ENCODE data around the gene SDCBP2. TPM values are rescaled to one million over a fixed set of nuclear protein-coding genes. Genes with fewer than 3 reads are reported as not detected.

Gene SDCBP2
- total RNA-seq, 1 donor from 2014 or later: 2.4 TPM

DNA sequence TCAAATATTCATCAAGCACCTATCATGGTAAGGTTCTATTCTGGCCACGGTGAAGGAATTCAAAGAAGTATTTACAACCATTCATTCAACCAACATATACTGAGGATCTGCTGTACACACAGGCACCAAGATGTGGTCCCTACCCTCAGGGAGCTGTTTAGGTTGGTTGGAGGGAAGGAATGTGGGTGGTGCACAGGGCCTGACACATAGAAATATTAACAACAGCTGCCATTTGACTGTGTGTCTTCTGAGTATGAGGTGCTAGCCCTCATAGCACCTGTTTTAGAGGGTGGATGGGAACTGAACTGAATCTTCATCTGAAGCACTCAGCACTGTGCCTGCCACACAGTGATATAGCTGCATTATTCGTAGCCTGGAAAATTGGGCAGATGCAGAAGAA is 55.6 kb downstream of the SDCBP2 start:
- Mint-ChIP-seq H3K36me3 (ENCODE audit: low read depth) (no peaks in the 10 kb centered on the region), H3K4me1 (no peaks in the 10 kb centered on the region), H3K9me3 (no peaks in the 10 kb centered on the region), H3K27ac (ENCODE audit: unreplicated experiment) (no peak overlapping the region), H3K4me3 (no peak overlapping the region), H3K27me3 (ENCODE audit: low read depth) (no peaks in the 10 kb centered on the region)
- no peak for DNase-seq (ENCODE audit: low read depth, low spot score)
- TF ChIP-seq, protein P1, sequence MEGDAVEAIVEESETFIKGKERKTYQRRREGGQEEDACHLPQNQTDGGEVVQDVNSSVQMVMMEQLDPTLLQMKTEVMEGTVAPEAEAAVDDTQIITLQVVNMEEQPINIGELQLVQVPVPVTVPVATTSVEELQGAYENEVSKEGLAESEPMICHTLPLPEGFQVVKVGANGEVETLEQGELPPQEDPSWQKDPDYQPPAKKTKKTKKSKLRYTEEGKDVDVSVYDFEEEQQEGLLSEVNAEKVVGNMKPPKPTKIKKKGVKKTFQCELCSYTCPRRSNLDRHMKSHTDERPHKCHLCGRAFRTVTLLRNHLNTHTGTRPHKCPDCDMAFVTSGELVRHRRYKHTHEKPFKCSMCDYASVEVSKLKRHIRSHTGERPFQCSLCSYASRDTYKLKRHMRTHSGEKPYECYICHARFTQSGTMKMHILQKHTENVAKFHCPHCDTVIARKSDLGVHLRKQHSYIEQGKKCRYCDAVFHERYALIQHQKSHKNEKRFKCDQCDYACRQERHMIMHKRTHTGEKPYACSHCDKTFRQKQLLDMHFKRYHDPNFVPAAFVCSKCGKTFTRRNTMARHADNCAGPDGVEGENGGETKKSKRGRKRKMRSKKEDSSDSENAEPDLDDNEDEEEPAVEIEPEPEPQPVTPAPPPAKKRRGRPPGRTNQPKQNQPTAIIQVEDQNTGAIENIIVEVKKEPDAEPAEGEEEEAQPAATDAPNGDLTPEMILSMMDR (conservative IDR thresholded peaks at IDR 0.05): no peak

GRCh38 chr20:1272368-1273100 is 56.4 kb downstream of the SDCBP2 start:
- Mint-ChIP-seq H3K9me3 (no peaks in the 10 kb centered on the region), H3K27me3 (ENCODE audit: low read depth) (no peaks in the 10 kb centered on the region), H3K4me3 (no peak overlapping the region), H3K27ac (ENCODE audit: unreplicated experiment) (peak overlapping the region; percentile 23), H3K36me3 (ENCODE audit: low read depth) (no peaks in the 10 kb centered on the region), H3K4me1 (no peaks in the 10 kb centered on the region)
- TF ChIP-seq, protein P1 (conservative IDR thresholded peaks at IDR 0.05): no peak
- DNase-seq (ENCODE audit: low read depth, low spot score): no peak

- H3K4me1 Mint-ChIP-seq: peaks cover 16% of the 10 kb centered on the region
- no peak overlapping the region for H3K4me3 Mint-ChIP-seq
- H3K9me3 Mint-ChIP-seq: no peaks in the 10 kb centered on the region
- TF ChIP-seq, protein P1 (conservative IDR thresholded peaks at IDR 0.05): no peak
- H3K27me3 Mint-ChIP-seq (ENCODE audit: low read depth): peaks cover 6% of the 10 kb centered on the region
- no peak overlapping the region for H3K27ac Mint-ChIP-seq (ENCODE audit: unreplicated experiment)
- no peaks in the 10 kb centered on the region for H3K36me3 Mint-ChIP-seq (ENCODE audit: low read depth)
- DNase-seq (ENCODE audit: low read depth, low spot score): no peak
These were observed 59.1 kb downstream of the SDCBP2 start for GRCh38 chr20:1269850-1270249.

DNA sequence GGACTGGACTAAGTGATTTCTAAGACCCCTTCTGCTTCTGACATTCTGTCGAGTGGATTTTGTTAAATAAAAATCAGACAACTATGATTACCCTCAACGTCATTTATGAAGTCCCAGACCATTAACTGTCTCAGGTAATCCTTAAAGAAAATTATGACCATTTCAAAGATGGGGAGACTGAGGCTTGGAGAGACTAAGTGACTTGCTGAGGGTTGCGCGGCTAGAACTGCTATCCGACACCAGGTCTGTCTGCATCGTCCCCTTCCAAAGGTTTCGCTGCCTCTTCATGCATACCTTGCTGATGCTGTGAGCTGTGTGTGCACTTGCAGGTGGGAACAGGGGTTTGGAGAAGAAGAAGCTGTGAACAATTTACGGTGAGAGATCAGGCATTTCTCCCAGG is 59.7 kb downstream of the SDCBP2 start:
- TF ChIP-seq, protein P1 (conservative IDR thresholded peaks at IDR 0.05): no peak
- Mint-ChIP-seq H3K4me3 (no peak overlapping the region), H3K27me3 (ENCODE audit: low read depth) (peaks cover 6% of the 10 kb centered on the region), H3K27ac (ENCODE audit: unreplicated experiment) (no peak overlapping the region), H3K4me1 (peaks cover 16% of the 10 kb centered on the region), H3K36me3 (ENCODE audit: low read depth) (no peaks in the 10 kb centered on the region), H3K9me3 (no peaks in the 10 kb centered on the region)
- DNase-seq (ENCODE audit: low read depth, low spot score): no peak

DNA sequence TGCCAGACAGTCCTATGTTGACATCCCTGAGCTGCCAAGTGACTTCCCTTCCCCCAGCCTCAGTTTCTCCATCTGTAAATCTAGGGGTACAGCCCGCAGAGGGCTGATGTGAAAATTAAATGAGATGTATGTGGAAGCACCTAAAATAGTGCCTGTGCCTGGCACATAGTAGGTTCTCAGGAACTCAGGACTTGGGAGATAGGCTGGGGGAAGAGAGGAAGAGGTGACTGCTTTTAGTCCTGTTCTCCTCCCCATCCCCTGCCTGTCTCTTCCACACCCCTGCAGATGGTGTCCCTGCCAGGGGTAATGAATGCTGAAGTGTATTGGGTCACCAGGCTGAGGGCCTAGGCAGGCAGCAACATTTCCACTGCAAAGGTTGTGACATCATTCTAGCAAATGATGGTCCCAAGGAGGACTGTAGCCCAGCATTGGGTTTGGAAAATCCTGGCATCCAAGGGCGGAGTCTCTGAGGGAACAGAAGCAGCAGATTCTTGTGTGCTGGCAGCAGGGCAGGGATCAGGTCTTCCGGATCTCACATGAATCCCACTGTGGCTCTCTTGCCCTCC is 61.0 kb downstream of the SDCBP2 start:
- Mint-ChIP-seq H3K27me3 (ENCODE audit: low read depth) (peaks cover 10% of the 10 kb centered on the region), H3K4me1 (peaks cover 16% of the 10 kb centered on the region), H3K4me3 (peak overlapping the region; percentile 86), H3K36me3 (ENCODE audit: low read depth) (no peaks in the 10 kb centered on the region), H3K27ac (ENCODE audit: unreplicated experiment) (no peak overlapping the region), H3K9me3 (no peaks in the 10 kb centered on the region)
- TF ChIP-seq, protein P1 (conservative IDR thresholded peaks at IDR 0.05): no peak
- DNase-seq (ENCODE audit: low read depth, low spot score): no peak
